Measurements from ENCODE around the gene PSMD2.
A peak's percentile ranks its signal among the peaks of the same experiment; 100 is the strongest.
"Not testable (repeated sequence)": the region's sequence is repeated elsewhere in the genome, so short reads cannot be mapped to it uniquely, and the experiment has no call there.

Gene PSMD2
- 126 reads per million, percentile 87 among the genes with 10 or more reads in this experiment for total RNA-seq

DNA sequence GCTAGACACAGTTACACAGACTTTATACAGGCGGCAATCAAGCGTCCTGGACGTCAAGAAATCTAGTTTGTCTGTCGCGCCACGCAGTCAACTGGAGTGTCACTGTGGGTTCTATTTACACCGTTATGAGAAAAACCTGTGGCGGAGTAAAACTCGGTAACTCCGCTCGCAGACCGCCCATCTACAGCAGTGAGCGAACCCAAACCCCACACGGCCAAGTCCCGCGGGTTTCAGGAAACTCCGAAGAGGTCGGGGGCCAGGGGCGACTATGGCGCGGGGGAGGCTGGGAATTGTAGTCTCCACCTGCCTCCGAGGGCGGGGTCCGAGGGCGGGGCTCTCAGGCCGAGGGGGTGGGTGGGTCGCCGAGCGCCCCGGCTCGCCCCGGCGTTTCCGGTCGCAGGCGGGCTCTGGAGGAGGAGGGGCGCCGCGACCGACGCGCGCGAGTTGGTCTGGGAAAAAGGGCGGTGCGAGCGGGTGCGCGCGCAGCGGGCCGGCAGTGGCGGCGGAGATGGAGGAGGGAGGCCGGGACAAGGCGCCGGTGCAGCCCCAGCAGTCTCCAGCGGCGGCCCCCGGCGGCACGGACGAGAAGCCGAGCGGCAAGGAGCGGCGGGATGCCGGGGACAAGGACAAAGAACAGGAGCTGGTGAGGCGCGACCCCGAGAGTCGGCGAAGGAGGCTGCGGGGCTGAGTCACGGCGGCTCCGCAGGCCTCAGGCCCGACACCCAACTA, at the start of gene PSMD2:
Gene PSMD2, plus strand, starts transcription at position 483 of the 729 bp plus-strand sequence. Its CDS starts 26 bp downstream, at position 509.
- DNase-seq = peak; percentile 96

- DNase-seq = peak; percentile 93
These were observed 49.5 kb upstream of the PSMD2 start, which contains the start of gene EEF1AKMT4 for GRCh38 chr3:184249412-184250166. Gene EEF1AKMT4, plus strand, starts transcription at chr3:184249672. Its CDS starts 23 bp downstream, at chr3:184249695.

- DNase-seq = peak; percentile 85
These were observed 48.7 kb upstream of the PSMD2 start for GRCh38 chr3:184250167-184250828.

GRCh38 chr3:184255291-184256039, 43.6 kb upstream of the PSMD2 start:
- no peak for DNase-seq

- no peak for DNase-seq
These were observed 41.7 kb upstream of the PSMD2 start for GRCh38 chr3:184257083-184257915.

- DNase-seq = no peak
These were observed 40.1 kb upstream of the PSMD2 start for GRCh38 chr3:184258926-184259325.

DNA sequence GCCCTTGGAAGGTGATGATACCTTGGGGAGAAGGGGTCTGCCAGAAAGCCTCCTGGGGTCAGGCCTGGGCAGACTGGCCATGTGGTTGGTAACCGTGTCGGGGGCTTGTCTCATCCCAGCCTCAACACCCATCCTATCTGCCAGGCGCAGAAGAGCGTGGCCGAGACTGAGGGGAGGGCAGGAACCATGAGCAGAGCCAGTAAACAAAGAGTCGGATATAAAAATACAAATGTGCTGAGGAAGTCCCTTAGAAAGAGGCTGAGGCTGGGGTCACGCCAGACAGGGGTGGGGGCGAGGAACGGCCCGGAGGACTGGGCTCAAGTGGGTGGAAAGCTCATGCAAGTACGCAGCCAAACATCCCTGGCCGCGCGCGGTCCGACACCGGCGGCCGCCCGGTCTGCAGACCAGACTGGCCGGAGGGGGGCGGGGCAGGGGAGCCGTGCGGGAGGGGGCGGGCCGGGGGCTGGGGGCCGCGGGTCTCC, 39.6 kb upstream of the PSMD2 start:
- no peak for DNase-seq

GRCh38 chr3:184259878-184260723, 38.9 kb upstream of the PSMD2 start:
- peak; percentile 35 for DNase-seq

DNA sequence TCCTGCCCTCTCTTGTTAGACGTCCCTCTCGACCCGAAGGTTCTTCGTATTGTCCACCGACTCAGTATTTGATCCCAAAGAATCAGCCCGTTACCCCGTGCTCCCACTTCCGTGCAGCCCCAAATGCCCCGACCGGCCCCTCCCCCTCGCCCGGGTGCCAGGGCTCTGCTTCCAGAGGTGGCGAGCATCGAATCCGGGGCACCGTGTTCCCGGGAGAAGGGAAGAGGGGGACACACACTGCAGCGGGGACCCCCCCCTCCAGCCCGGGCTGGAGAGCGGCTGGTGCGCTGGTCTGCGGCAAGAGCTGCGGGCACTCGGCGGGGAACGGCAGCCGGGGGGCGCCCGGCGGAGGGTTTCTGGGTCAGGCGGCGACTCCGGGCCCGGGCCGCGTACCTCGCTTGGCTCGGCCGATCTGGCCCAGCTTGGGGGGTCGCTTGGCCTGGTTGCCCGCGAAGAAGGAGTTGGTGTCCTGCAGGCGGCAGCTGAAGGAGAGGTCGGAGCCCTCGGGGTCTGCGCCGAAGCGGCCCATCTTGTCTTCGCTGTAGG, 38.2 kb upstream of the PSMD2 start:
- no peak for DNase-seq

DNA sequence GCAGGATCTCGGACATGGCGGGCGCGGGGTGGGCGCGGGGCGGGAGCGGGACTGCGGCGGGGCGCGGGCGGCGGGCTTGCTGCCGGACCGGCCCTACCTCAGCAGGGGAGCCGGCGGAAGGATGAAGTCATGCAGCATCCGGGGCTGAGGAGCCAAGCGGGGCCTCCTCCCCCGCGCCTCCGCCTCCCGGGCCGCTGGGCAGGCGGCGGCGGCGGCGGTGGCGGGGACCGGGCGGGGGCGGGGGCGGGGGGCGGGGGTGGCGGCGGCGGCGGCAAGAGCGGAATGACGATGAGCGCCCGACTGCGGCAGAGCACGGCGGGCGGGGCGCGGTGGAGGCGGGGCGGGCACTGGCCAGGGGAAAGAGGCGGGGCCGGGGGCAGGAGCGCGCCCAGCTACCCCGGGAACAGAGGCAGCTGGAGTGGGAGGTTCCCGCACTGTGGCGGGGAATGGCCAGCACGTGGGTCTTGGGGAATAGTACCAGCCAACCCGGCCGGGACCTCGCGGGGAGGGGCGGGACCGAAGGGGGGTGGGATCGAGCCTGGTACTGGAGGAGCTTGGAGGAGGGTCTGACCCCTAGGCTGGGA, 37.7 kb upstream of the PSMD2 start, which contains the start of gene CAMK2N2:
Gene CAMK2N2, minus strand, starts transcription at position 284 of the 584 bp plus-strand sequence. Its CDS starts 268 bp downstream, at position 16.
- DNase-seq = peak; percentile 39

DNA sequence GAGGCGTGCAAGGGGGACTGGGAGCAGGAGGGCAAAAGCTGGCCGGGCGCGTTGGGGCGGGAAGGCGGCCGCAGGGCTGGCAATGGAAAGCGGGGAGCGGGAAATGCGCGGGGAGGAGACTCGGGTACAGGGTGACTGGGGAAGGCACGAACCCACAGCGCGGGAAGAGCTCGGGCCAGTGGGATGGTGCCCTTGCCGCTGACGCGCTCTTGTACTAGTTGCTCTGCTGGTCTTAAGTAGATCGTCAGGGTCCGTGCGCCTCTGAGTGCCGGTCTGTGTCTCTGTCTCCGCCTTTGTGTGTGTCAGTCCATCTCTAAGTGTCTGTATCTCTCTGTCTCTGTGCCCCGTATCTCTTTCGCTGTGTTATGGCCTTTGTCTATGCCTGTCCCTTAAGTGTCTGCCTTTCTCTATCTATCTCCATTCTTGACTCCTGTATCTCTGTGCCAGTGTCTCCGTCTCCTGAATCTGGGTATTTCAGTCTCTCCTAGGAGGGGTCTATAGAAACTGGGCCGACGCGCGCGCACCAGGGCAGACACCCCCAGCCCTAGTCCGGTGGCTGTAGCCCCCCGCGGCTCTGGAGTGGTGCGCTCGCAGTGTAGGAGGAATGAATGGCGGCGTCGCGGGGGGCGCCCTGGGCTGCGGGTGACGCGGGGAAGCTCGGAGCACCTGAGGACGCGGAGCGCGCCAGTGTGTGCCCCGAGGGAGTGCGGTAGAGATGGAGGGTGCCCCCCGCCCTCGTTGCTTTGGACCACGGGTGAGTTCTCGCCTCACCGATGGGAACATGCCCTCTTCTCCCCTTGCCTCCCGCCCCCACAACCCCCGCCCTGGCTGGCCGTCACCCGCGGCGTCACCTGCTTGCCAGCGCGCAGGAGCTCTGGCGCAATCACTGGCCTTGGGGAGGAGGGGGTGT, 36.9 kb upstream of the PSMD2 start:
- DNase-seq = no peak

- DNase-seq = no peak
These were observed 36.3 kb upstream of the PSMD2 start for GRCh38 chr3:184262764-184263179.

- DNase-seq = not testable (repeated sequence)
These were observed 31.8 kb upstream of the PSMD2 start for GRCh38 chr3:184267249-184267648.

DNA sequence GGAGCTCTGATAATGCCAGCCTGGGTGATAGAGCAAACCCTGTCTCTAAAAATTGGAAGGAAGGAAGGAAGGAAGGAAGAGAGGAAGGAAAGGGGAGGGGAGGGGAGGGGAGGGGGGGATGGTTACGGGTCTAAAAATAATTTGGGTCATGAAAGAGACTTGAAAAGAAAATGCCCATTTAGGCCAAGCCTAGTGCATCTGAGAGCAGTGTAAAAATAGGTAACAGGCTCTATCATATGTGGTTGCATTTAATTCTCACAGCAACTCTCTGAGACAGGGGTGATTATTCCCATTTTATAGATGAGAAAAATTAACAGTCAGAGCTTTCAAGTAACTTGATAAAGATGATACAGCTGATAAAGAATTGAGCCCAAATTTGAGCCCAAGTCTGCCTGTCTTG, 26.8 kb upstream of the PSMD2 start:
- DNase-seq = no peak

- DNase-seq = no peak
These were observed 23.7 kb upstream of the PSMD2 start for GRCh38 chr3:184275381-184275701.

- no peak for DNase-seq
These were observed 22.8 kb upstream of the PSMD2 start, which contains the start of gene ECE2 for GRCh38 chr3:184275961-184276910. Gene ECE2, plus strand, starts transcription at chr3:184276022. Its CDS starts 132 bp downstream, at chr3:184276154.

DNA sequence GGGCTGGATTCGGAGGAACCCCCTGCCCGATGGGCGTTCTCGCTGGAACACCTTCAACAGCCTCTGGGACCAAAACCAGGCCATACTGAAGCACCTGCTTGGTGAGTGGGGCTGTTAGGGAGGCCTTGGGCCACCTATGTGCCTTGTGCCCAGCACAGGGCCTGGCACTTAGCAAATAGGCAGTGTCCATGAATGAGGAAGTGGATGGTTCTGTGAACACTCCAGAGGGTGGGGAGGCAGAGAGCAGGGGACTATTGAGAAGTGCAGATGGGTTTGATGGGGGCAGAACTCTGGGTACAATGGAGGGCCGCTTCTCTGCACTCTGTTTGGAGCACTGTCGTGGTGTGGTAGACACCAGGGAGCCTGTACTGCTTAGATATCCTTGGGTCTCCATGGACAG, 21.7 kb upstream of the PSMD2 start:
- DNase-seq = no peak

Data from effector CD4-positive, alpha-beta T cell (primary cell).